A549 (cell line): ENCODE measurements around the gene SETD3. TPM values are rescaled to one million over a fixed set of nuclear protein-coding genes. Genes with fewer than 3 reads are reported as not detected.

Experiments used
- ATAC-seq, 2 experiments: fragments of 200-7000 bp in 1 of 2; fragments of >200 bp in 1 of 2; cut with Nextera tagmentation in 1 of 2; cut with Tn5 transposase in 1 of 2; 3 replicates each; pipeline versions ENCODE4 v1.8.0 to v1.9.1; 2018 to 2020; ENCODE audit warnings: mild to moderate bottlenecking in 1 of 2, moderate library complexity in 1 of 2
- CTCF ChIA-PET: fragments of 300-600 bp; sonication (Branson Sonifier 250); formaldehyde crosslinking; extraction: SDS; loops from one replicate; lab custom pipeline; 2021; ENCODE audit warnings: antibody characterized with exemption, inconsistent platforms; lab: Yijun Ruan, JAX
- POLR2A ChIA-PET: fragments of 350-600 bp; formaldehyde crosslinking; extraction: SDS; loops from one replicate; lab custom pipeline; 2021; ENCODE audit warnings: antibody characterized with exemption, inconsistent platforms; lab: Yijun Ruan, JAX
- DNase-seq, 2 experiments: peaks; one replicate each; pipeline versions ENCODE4 v3.0.0 to v3.0.0-alpha.2; 2011 to 2016; ENCODE audit warnings: low read depth in 1 of 2, low spot score in 1 of 2
- FAIRE-seq: peaks from 2 replicates; lab custom pipeline; 2011; peaks lifted over from hg19 to GRCh38; lab: Jason Lieb, UNC
- H3K27ac ChIP-seq, 2 experiments: fragments of >200 bp; sonication (Bioruptor Twin); formaldehyde crosslinking; 3 replicates each; pipeline ENCODE4 v1.5.1; 2016 to 2017
- H3K4me1 ChIP-seq: fragments of >200 bp; sonication (Bioruptor Twin); formaldehyde crosslinking; 3 replicates; pipeline ENCODE4 v1.6.1; 2016
- H3K4me2 ChIP-seq: fragments of >200 bp; sonication (Bioruptor Twin); formaldehyde crosslinking; 3 replicates; pipeline ENCODE4 v1.6.1; 2016
- H3K4me3 ChIP-seq: fragments of >200 bp; sonication (Bioruptor Twin); formaldehyde crosslinking; 3 replicates; pipeline ENCODE4 v1.5.1; 2016
- H3K9me3 ChIP-seq: fragments of >200 bp; sonication (Bioruptor Twin); formaldehyde crosslinking; 3 replicates; pipeline ENCODE4 v1.6.1; 2016
- CBX2 ChIP-seq: fragments of 200-600 bp; sonication (generic); IDR thresholded peaks from 2 replicates; pipeline ENCODE4 v1.6.1; 2016; ENCODE audit warnings: low read depth, mild to moderate bottlenecking, borderline replicate concordance
- EHF ChIP-seq: fragments of 250-450 bp; sonication (Bioruptor Pico); IDR thresholded peaks from 2 replicates; pipeline ENCODE4 v1.5.0; 2020; ENCODE audit warnings: mild to moderate bottlenecking
- FOSB ChIP-seq: fragments of 250-450 bp; sonication (Bioruptor Pico); IDR thresholded peaks from 2 replicates; pipeline ENCODE4 v1.5.0; 2020; ENCODE audit warnings: mild to moderate bottlenecking, moderate library complexity
- HOXA7 ChIP-seq: fragments of 250-450 bp; sonication (Bioruptor Pico); IDR thresholded peaks from 2 replicates; pipeline ENCODE4 v1.5.0; 2020; ENCODE audit warnings: mild to moderate bottlenecking, moderate library complexity
- MAFK ChIP-seq: fragments of 450-650 bp; IDR thresholded peaks from 2 replicates; pipeline ENCODE4 v1.6.1; 2014; ENCODE audit not compliant: partially characterized antibody
- MAX ChIP-seq: IDR thresholded peaks from 2 replicates; pipeline ENCODE4 v1.6.1; 2012
- MAZ ChIP-seq: fragments of 150-350 bp; IDR thresholded peaks from 2 replicates; pipeline ENCODE4 v1.6.1; 2014; ENCODE audit warnings: antibody characterized with exemption, low read depth, low read length, borderline replicate concordance
- MYC ChIP-seq: IDR thresholded peaks from 2 replicates; pipeline ENCODE4 v1.6.1; 2012; ENCODE audit warnings: mild to moderate bottlenecking, inconsistent platforms, low read length, improper control_type of control experiment, borderline replicate concordance
- NR3C1 ChIP-seq: fragments of >200 bp; sonication (Bioruptor Twin); formaldehyde crosslinking; IDR thresholded peaks from 3 replicates; pipeline ENCODE4 v1.6.1; 2017
- POLR2A ChIP-seq: IDR thresholded peaks from 2 replicates; pipeline ENCODE4 v1.6.1; 2012; ENCODE audit warnings: mild to moderate bottlenecking, low read length
- RAD21 ChIP-seq, 2 experiments: fragments of >200 bp in 1 of 2; sonication (Bioruptor Twin) in 1 of 2; formaldehyde crosslinking in 1 of 2; IDR thresholded peaks in 1 of 2; conservative IDR thresholded peaks in 1 of 2; 2 replicates in 1 of 2; 3 replicates in 1 of 2; pipeline ENCODE4 v1.6.1; 2012 to 2018; ENCODE audit warnings: inconsistent platforms in 1 of 2
- RARB ChIP-seq: fragments of 250-450 bp; sonication (Bioruptor Pico); IDR thresholded peaks from 2 replicates; pipeline ENCODE4 v1.8.0; 2021; ENCODE audit warnings: mild to moderate bottlenecking, moderate library complexity
- RCOR1 ChIP-seq: fragments of 150-350 bp; IDR thresholded peaks from 2 replicates; pipeline ENCODE4 v1.6.1; 2014; ENCODE audit warnings: antibody characterized with exemption, low read length, low read depth
- REST ChIP-seq: fragments of 200-600 bp; sonication (generic); IDR thresholded peaks from 2 replicates; pipeline ENCODE4 v1.6.1; 2016; ENCODE audit warnings: antibody characterized with exemption, mild to moderate bottlenecking, moderate library complexity
- RNF2 ChIP-seq: fragments of 200-600 bp; sonication (generic); IDR thresholded peaks from 2 replicates; pipeline ENCODE4 v1.6.1; 2016; ENCODE audit warnings: low read depth, mild to moderate bottlenecking, antibody characterized with exemption, moderate library complexity, borderline replicate concordance
- SREBF2 ChIP-seq: fragments of 450-650 bp; IDR thresholded peaks from 2 replicates; pipeline ENCODE4 v1.6.1; 2014; ENCODE audit warnings: mild to moderate bottlenecking, moderate library complexity
- TFCP2L1 ChIP-seq: fragments of 250-450 bp; sonication (Bioruptor Pico); IDR thresholded peaks from 2 replicates; pipeline ENCODE4 v1.5.0; 2021; ENCODE audit warnings: mild to moderate bottlenecking
- ZC3H11A ChIP-seq: fragments of 450-650 bp; IDR thresholded peaks from 2 replicates; pipeline ENCODE4 v1.6.1; 2014; ENCODE audit warnings: antibody characterized with exemption, mild to moderate bottlenecking
- WGBS: methylation state at CpG from one replicate; pipeline ENCODE4 v1.1.6; 2017; ENCODE audit errors: missing lambda C conversion rate; 5-methylcytosine and 5-hydroxymethylcytosine counted together
- polyA plus RNA-seq, 4 experiments: library from polyadenylated mRNA; depleted of rRNA in 3 of 4; stranded (reverse); fragments of >200 nt; fragmentation: RNase III in 1 of 4; extraction: RNeasy Plus Mini Kit Qiagen cat#74134 plus additional on column Dnase treatment in 1 of 4; gene quantifications; 2 replicates in 3 of 4; 3 replicates in 1 of 4; pipeline ENCODE4 v1.2.3, GENCODE V29; 2011 to 2017
- TF ChIP-seq, protein P1 (sequence below): fragments of 450-650 bp; IDR thresholded peaks from 2 replicates; pipeline ENCODE4 v1.6.1; 2014; ENCODE audit warnings: antibody characterized with exemption
- TF ChIP-seq, protein P2 (sequence below): fragments of >200 bp; sonication (Bioruptor Twin); formaldehyde crosslinking; IDR thresholded peaks from 3 replicates; pipeline ENCODE4 v1.5.1; 2016

Gene SETD3
- polyA plus RNA-seq, 2 of the 4 experiments (the other 2 are of a cell fraction): 43.1 to 59.7 TPM

DNA sequence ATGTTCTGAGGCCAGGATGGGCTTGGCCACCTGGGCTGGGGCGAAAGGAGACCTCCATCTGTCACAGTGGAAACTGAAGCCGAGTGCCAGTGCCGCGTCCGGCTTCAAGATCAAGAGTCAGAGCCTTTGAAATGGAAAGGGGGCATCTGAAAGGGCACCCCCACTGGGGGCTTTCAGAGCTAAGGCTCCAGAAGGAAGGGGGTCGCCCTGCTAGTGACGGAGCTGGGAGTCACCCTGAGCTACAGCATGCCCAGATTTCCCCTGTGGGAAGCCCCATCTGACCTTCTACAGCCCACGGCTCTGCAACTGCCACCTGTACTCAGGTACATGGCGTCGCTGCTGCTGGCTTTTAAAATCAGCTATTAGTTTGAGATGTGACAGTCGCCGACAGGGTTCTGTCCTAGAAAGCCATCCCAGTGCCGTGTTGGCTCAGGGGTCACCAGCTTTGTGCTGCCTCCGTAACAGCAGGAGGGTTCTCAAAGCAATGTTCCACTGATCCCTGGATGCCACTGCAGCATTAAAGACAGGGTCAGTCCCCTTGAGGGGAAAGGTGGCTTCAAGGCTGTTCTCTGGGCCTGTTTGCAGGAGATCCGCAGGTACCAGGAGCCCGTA is 32.0 kb upstream of the SETD3 start:
- FAIRE-seq (no peak), DNase-seq (no peak), ATAC-seq (no peak)
- ChIA-PET CTCF (interaction anchor here (0.7 to 1.7 kb wide), 7 partner anchors 9 to 110 kb away, joined by 3 to 4 read pairs (median 3); no protein-coding TSS in a partner anchor), POLR2A (interaction anchor here (1.0 kb wide), 1 partner anchor 32 kb away, joined by 3 read pairs; the partner anchor contains the start of genes CCNK and SETD3)
- Histone ChIP-seq H3K4me2 (no peak overlapping the region), H3K4me1 (no peaks in the 10 kb centered on the region)
- TF ChIP-seq RAD21 (conservative IDR thresholded peaks at IDR 0.05 in 1 of 2, IDR thresholded peaks at IDR 0.05 in 1 of 2) (no peak), MAFK (no peak), EHF (CRISPR knock-in tag) (no peak), RCOR1 (no peak), TFCP2L1 (CRISPR knock-in tag) (no peak), MAX (no peak), RNF2 (no peak), HOXA7 (CRISPR knock-in tag) (no peak), MYC (no peak), SREBF2 (no peak)
- TF ChIP-seq, protein P1, sequence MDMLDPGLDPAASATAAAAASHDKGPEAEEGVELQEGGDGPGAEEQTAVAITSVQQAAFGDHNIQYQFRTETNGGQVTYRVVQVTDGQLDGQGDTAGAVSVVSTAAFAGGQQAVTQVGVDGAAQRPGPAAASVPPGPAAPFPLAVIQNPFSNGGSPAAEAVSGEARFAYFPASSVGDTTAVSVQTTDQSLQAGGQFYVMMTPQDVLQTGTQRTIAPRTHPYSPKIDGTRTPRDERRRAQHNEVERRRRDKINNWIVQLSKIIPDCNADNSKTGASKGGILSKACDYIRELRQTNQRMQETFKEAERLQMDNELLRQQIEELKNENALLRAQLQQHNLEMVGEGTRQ: no peak
- TF ChIP-seq, protein P2, sequence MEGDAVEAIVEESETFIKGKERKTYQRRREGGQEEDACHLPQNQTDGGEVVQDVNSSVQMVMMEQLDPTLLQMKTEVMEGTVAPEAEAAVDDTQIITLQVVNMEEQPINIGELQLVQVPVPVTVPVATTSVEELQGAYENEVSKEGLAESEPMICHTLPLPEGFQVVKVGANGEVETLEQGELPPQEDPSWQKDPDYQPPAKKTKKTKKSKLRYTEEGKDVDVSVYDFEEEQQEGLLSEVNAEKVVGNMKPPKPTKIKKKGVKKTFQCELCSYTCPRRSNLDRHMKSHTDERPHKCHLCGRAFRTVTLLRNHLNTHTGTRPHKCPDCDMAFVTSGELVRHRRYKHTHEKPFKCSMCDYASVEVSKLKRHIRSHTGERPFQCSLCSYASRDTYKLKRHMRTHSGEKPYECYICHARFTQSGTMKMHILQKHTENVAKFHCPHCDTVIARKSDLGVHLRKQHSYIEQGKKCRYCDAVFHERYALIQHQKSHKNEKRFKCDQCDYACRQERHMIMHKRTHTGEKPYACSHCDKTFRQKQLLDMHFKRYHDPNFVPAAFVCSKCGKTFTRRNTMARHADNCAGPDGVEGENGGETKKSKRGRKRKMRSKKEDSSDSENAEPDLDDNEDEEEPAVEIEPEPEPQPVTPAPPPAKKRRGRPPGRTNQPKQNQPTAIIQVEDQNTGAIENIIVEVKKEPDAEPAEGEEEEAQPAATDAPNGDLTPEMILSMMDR: no peak
- TF ChIP-seq, all 56 proteins: peak for 0
- no peaks in the 10 kb centered on the region for H3K9me3 ChIP-seq
- WGBS: 94% methylated on average over 14 of the region's 16 CpGs
- H3K4me3 ChIP-seq: no peak overlapping the region
- H3K27ac ChIP-seq: no peak overlapping the region

DNA sequence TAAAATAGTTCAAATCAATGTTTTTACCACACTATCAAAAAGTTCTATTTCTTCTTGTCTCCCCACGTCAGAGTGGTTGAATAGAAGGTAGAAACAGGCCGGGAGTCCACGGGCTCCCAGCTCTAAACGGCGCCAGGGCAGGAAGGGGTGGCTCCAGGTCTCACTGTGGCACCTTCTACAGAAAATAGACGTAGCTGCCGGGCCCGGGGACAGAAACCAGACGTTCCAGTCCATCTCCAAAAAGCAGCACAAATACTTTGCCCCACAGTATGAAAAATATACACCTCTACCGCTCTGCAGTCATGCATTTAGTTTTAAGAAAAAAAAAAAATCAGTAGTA is 31.4 kb upstream of the SETD3 start:
- no peak for TF ChIP-seq CBX2
- no peak for TF ChIP-seq NR3C1
- TF ChIP-seq FOSB (CRISPR knock-in tag): no peak
- TF ChIP-seq MAZ: no peak
- TF ChIP-seq HOXA7 (CRISPR knock-in tag): no peak
- no peak for TF ChIP-seq RCOR1
- TF ChIP-seq REST: no peak
- TF ChIP-seq POLR2A: no peak
- TF ChIP-seq RARB (CRISPR knock-in tag): no peak
- TF ChIP-seq ZC3H11A: no peak
- DNase-seq: no peak
- 80% methylated on average over 10 of the region's 10 CpGs for WGBS
- ChIA-PET POLR2A (interaction anchor here (1.0 to 1.3 kb wide), 2 partner anchors 31 kb away, joined by 3 to 4 read pairs; partner anchors contain the start of genes CCNK and SETD3), CTCF (interaction anchor here (0.7 to 1.8 kb wide), 9 partner anchors 10 to 123 kb away, joined by 3 to 6 read pairs (median 4); no protein-coding TSS in a partner anchor)
- H3K27ac ChIP-seq: no peak overlapping the region
- no peaks in the 10 kb centered on the region for H3K9me3 ChIP-seq
- H3K4me2 ChIP-seq: no peak overlapping the region
- H3K4me1 ChIP-seq: no peaks in the 10 kb centered on the region
- no peak for ATAC-seq
- no peak for FAIRE-seq
- no peak overlapping the region for H3K4me3 ChIP-seq
